ENCODE measurements around the gene TMEM151B. TPM values are rescaled to one million over a fixed set of nuclear protein-coding genes. Genes with fewer than 3 reads are reported as not detected.

The TMEM151B gene
- total RNA-seq, 1 donor from 2014 or later, result 0.09 TPM

GRCh38 chr6:44285552-44286284, 15.5 kb downstream of the TMEM151B start:
- Histone ChIP-seq H3K4me1 (ENCODE audit: insufficient read depth, low read length) (no peaks in the 10 kb centered on the region), H2AFZ (ENCODE audit: low read depth, low read length) (no peak overlapping the region), H3K9ac (ENCODE audit: low read length) (no peak overlapping the region), H3K4me2 (ENCODE audit: low read length) (no peak overlapping the region), H3K27ac (ENCODE audit: low read depth, low read length) (no peak overlapping the region), H4K20me1 (ENCODE audit: insufficient read depth, low read length) (no peaks in the 10 kb centered on the region), H3K4me3 (ENCODE audit: insufficient read depth, low read depth, low read length) (no peak overlapping the region), H3K79me2 (ENCODE audit: insufficient read depth, low read length) (no peaks in the 10 kb centered on the region), H3K27me3 (ENCODE audit: insufficient read depth, low read length) (peaks cover 47% of the 10 kb centered on the region), H3K36me3 (ENCODE audit: insufficient read depth, low read length) (no peaks in the 10 kb centered on the region), H3K9me3 (ENCODE audit: insufficient read depth, low read depth, low read length) (no peaks in the 10 kb centered on the region)
- Mint-ChIP-seq H3K4me1 (ENCODE audit: low read depth, unreplicated experiment) (no peaks in the 10 kb centered on the region), H3K9me3 (ENCODE audit: unreplicated experiment) (peaks cover 2% of the 10 kb centered on the region), H3K4me3 (ENCODE audit: unreplicated experiment) (no peak overlapping the region), H3K27me3 (ENCODE audit: low read depth, unreplicated experiment) (peaks cover 83% of the 10 kb centered on the region), H3K36me3 (ENCODE audit: low read depth, unreplicated experiment) (peaks cover 3% of the 10 kb centered on the region), H3K27ac (ENCODE audit: unreplicated experiment) (no peak overlapping the region)
- no peak for TF ChIP-seq CTCF (IDR thresholded peaks at IDR 0.05; ENCODE audit: insufficient read depth, low read depth, low read length)
- TF ChIP-seq EZH2 (IDR thresholded peaks at IDR 0.05; ENCODE audit: insufficient read depth, low read length), result no peak
- FAIRE-seq (no peak), DNase-seq (ENCODE audit: low read depth) (no peak)

- no peaks in the 10 kb centered on the region for H3K9me3 ChIP-seq (ENCODE audit: insufficient read depth, low read depth, low read length)
- no peak overlapping the region for H3K4me3 Mint-ChIP-seq (ENCODE audit: unreplicated experiment)
- peaks cover 43% of the 10 kb centered on the region for H3K27me3 ChIP-seq (ENCODE audit: insufficient read depth, low read length)
- no peaks in the 10 kb centered on the region for H3K79me2 ChIP-seq (ENCODE audit: insufficient read depth, low read length)
- TF ChIP-seq CTCF (IDR thresholded peaks at IDR 0.05; ENCODE audit: insufficient read depth, low read depth, low read length) (no peak), EZH2 (IDR thresholded peaks at IDR 0.05; ENCODE audit: insufficient read depth, low read length) (no peak)
- H3K4me1 ChIP-seq (ENCODE audit: insufficient read depth, low read length), result no peaks in the 10 kb centered on the region
- DNase-seq (ENCODE audit: low read depth), result no peak
- FAIRE-seq, result no peak
- no peak overlapping the region for H3K9ac ChIP-seq (ENCODE audit: low read length)
- H3K4me2 ChIP-seq (ENCODE audit: low read length), result no peak overlapping the region
- no peak overlapping the region for H3K27ac ChIP-seq (ENCODE audit: low read depth, low read length)
- H2AFZ ChIP-seq (ENCODE audit: low read depth, low read length), result no peak overlapping the region
- H3K4me1 Mint-ChIP-seq (ENCODE audit: low read depth, unreplicated experiment), result no peaks in the 10 kb centered on the region
- H3K27me3 Mint-ChIP-seq (ENCODE audit: low read depth, unreplicated experiment), result peaks cover 85% of the 10 kb centered on the region
- H4K20me1 ChIP-seq (ENCODE audit: insufficient read depth, low read length), result no peaks in the 10 kb centered on the region
- peaks cover 2% of the 10 kb centered on the region for H3K9me3 Mint-ChIP-seq (ENCODE audit: unreplicated experiment)
- H3K36me3 Mint-ChIP-seq (ENCODE audit: low read depth, unreplicated experiment), result peaks cover 3% of the 10 kb centered on the region
- no peak overlapping the region for H3K27ac Mint-ChIP-seq (ENCODE audit: unreplicated experiment)
- no peak overlapping the region for H3K4me3 ChIP-seq (ENCODE audit: insufficient read depth, low read depth, low read length)
- no peaks in the 10 kb centered on the region for H3K36me3 ChIP-seq (ENCODE audit: insufficient read depth, low read length)
These were observed 16.0 kb downstream of the TMEM151B start for GRCh38 chr6:44286285-44286565.

- Histone ChIP-seq H3K9me3 (ENCODE audit: insufficient read depth, low read depth, low read length) (no peaks in the 10 kb centered on the region), H2AFZ (ENCODE audit: low read depth, low read length) (no peak overlapping the region), H3K27me3 (ENCODE audit: insufficient read depth, low read length) (peaks cover 47% of the 10 kb centered on the region), H4K20me1 (ENCODE audit: insufficient read depth, low read length) (no peaks in the 10 kb centered on the region), H3K4me2 (ENCODE audit: low read length) (no peak overlapping the region), H3K4me3 (ENCODE audit: insufficient read depth, low read depth, low read length) (no peak overlapping the region), H3K27ac (ENCODE audit: low read depth, low read length) (no peak overlapping the region), H3K4me1 (ENCODE audit: insufficient read depth, low read length) (no peaks in the 10 kb centered on the region), H3K79me2 (ENCODE audit: insufficient read depth, low read length) (no peaks in the 10 kb centered on the region), H3K36me3 (ENCODE audit: insufficient read depth, low read length) (no peaks in the 10 kb centered on the region), H3K9ac (ENCODE audit: low read length) (no peak overlapping the region)
- H3K36me3 Mint-ChIP-seq (ENCODE audit: low read depth, unreplicated experiment), result peaks cover 3% of the 10 kb centered on the region
- H3K27ac Mint-ChIP-seq (ENCODE audit: unreplicated experiment), result no peak overlapping the region
- H3K9me3 Mint-ChIP-seq (ENCODE audit: unreplicated experiment), result peaks cover 2% of the 10 kb centered on the region
- H3K4me1 Mint-ChIP-seq (ENCODE audit: low read depth, unreplicated experiment), result no peaks in the 10 kb centered on the region
- no peak for TF ChIP-seq EZH2 (IDR thresholded peaks at IDR 0.05; ENCODE audit: insufficient read depth, low read length)
- TF ChIP-seq CTCF (IDR thresholded peaks at IDR 0.05; ENCODE audit: insufficient read depth, low read depth, low read length), result no peak
- H3K4me3 Mint-ChIP-seq (ENCODE audit: unreplicated experiment), result no peak overlapping the region
- no peak for DNase-seq (ENCODE audit: low read depth)
- peaks cover 89% of the 10 kb centered on the region for H3K27me3 Mint-ChIP-seq (ENCODE audit: low read depth, unreplicated experiment)
- FAIRE-seq, result no peak
These were observed 16.5 kb downstream of the TMEM151B start for GRCh38 chr6:44286747-44287146.

Measured in astrocyte (in vitro differentiated cells and primary cell).